Endothelial cell of umbilical vein (primary cell): Measurements from ENCODE around the gene PCDHGB2. TPM values are rescaled to one million over a fixed set of nuclear protein-coding genes. Genes with fewer than 3 reads are reported as not detected.
"Not testable (repeated sequence)": the region's sequence is repeated elsewhere in the genome, so short reads cannot be mapped to it uniquely, and the experiment has no call there.

Experiments
- BruUV-seq: library from RNA; stranded (reverse); fragments of 400-500 nt; replicated peaks from 2 replicates; lab custom pipeline; 2021; lab: Mats Ljungman, UMichigan
- CTCF ChIA-PET: fragments of 300-600, 350-600 bp; sonication (Branson Sonifier 250); formaldehyde crosslinking; loops from one replicate; lab custom pipeline; 2021; ENCODE audit warnings: antibody characterized with exemption, inconsistent platforms; lab: Charles Lee
- POLR2A ChIA-PET: fragments of 300-600, 350-600 bp; sonication (Branson Sonifier 250); formaldehyde crosslinking; loops from one replicate; lab custom pipeline; 2021; ENCODE audit warnings: antibody characterized with exemption, inconsistent platforms; lab: Charles Lee
- DNase-seq: peaks from one replicate; pipeline ENCODE4 v3.0.0-alpha.2; 2011; ENCODE audit warnings: low read depth, low spot score
- FAIRE-seq: peaks from 2 replicates; lab custom pipeline; 2011; peaks lifted over from hg19 to GRCh38; lab: Jason Lieb, UNC
- H2AFZ ChIP-seq: 2 replicates; pipeline ENCODE4 v1.6.0; 2012; ENCODE audit warnings: low read depth, low read length, control low read depth, inconsistent platforms
- H3K27ac ChIP-seq: 2 replicates; pipeline ENCODE4 v1.5.1; 2011; ENCODE audit warnings: low read depth, mild to moderate bottlenecking, control low read depth, low read length, moderate library complexity; ENCODE audit not compliant: insufficient read depth
- H3K27me3 ChIP-seq, 2 experiments: 2 replicates each; pipeline versions ENCODE4 v1.6.0 to v1.6.1; 2011; ENCODE audit warnings: low read length in 2 of 2, mixed read lengths in 1 of 2; ENCODE audit not compliant: control insufficient read depth in 2 of 2, insufficient read depth in 2 of 2
- H3K36me3 ChIP-seq, 2 experiments: 2 replicates in 1 of 2; 3 replicates in 1 of 2; pipeline ENCODE4 v1.5.1; 2011; ENCODE audit warnings: low read length in 2 of 2, mild to moderate bottlenecking in 1 of 2, moderate library complexity in 1 of 2; ENCODE audit not compliant: control insufficient read depth in 2 of 2, insufficient read depth in 2 of 2; ENCODE audit errors: extremely low read depth in 1 of 2
- H3K4me1 ChIP-seq: 3 replicates; pipeline ENCODE4 v1.5.1; 2011; ENCODE audit warnings: mild to moderate bottlenecking, low read length; ENCODE audit not compliant: control insufficient read depth, insufficient read depth; ENCODE audit errors: extremely low read depth
- H3K4me2 ChIP-seq: 2 replicates; pipeline ENCODE4 v1.6.1; 2011; ENCODE audit warnings: low read length, control low read depth, mixed read lengths; ENCODE audit not compliant: insufficient read depth
- H3K4me3 ChIP-seq, 3 experiments: fragments of 200-600 bp in 1 of 3; sonication (generic), shearing (Covaris generic) in 1 of 3; replicated peaks in 1 of 3; 2 replicates each; pipeline ENCODE4 v1.5.1; 2011 to 2016; ENCODE audit warnings: control low read depth in 3 of 3, low read length in 3 of 3, mild to moderate bottlenecking in 2 of 3, inconsistent platforms in 1 of 3, low read depth in 1 of 3, moderate library complexity in 1 of 3; ENCODE audit not compliant: insufficient read depth in 1 of 3
- H3K79me2 ChIP-seq: 2 replicates; pipeline ENCODE4 v1.6.0; 2012; ENCODE audit warnings: low read length, inconsistent platforms; ENCODE audit not compliant: control insufficient read depth, insufficient read depth
- H3K9ac ChIP-seq: replicated peaks from 2 replicates; pipeline ENCODE3; 2011; ENCODE audit warnings: low read length, control low read depth; ENCODE audit not compliant: insufficient read depth; ENCODE audit errors: extremely low read depth
- H3K9me1 ChIP-seq: replicated peaks from 3 replicates; pipeline ENCODE4 v1.6.0; 2011; ENCODE audit warnings: mild to moderate bottlenecking, low read length; ENCODE audit not compliant: control insufficient read depth, insufficient read depth; ENCODE audit errors: extremely low read depth
- H3K9me3 ChIP-seq: replicated peaks from 2 replicates; pipeline ENCODE4 v1.5.1; 2012; ENCODE audit warnings: low read length, inconsistent platforms; ENCODE audit not compliant: control insufficient read depth, insufficient read depth
- H4K20me1 ChIP-seq: replicated peaks from 2 replicates; pipeline ENCODE3; 2011; ENCODE audit warnings: mild to moderate bottlenecking, low read length; ENCODE audit not compliant: control insufficient read depth, insufficient read depth; ENCODE audit errors: extremely low read depth
- POLR2A ChIP-seq: IDR thresholded peaks from 2 replicates; pipeline ENCODE4 v1.6.1; 2012; ENCODE audit warnings: low read depth, mild to moderate bottlenecking, control low read depth, low read length
- dilution Hi-C: fragments of 300-500 bp; cut with MboI; formaldehyde crosslinking; loops from one replicate; pipeline ENCODE4 v1.15.0; 2019; ENCODE audit warnings: low sequenced_read_pairs; ENCODE audit not compliant: extremely low pct_ligation_motif_present
- intact Hi-C: fragments of 100-400 bp; cut with micrococcal nuclease; formaldehyde crosslinking; loops from one replicate; pipeline ENCODE4 v1.10.0; 2022
- polyA plus RNA-seq, 4 experiments: library from polyadenylated mRNA; depleted of rRNA in 3 of 4; stranded (reverse) in 3 of 4; unstranded in 1 of 4; fragments of >200 nt; gene quantifications; 2 replicates each; pipeline versions ENCODE4 v1.2.1 to v1.2.3, GENCODE V29; 2011 to 2012; ENCODE audit warnings: missing spikeins in 1 of 4
- total RNA-seq: library from RNA; stranded (reverse); gene quantifications from 2 replicates; pipeline ENCODE4 v1.2.3, GENCODE V29; 2021
- TF ChIP-seq, protein P1 (sequence below), 2 donors: IDR thresholded peaks; 1 replicate in 1 of 2; 2 replicates in 1 of 2; pipeline ENCODE4 v1.5.1; 2011; ENCODE audit warnings: low read length in 2 of 2, mild to moderate bottlenecking in 2 of 2, moderate library complexity in 2 of 2, control low read depth in 1 of 2, inconsistent platforms in 1 of 2, low read depth in 1 of 2; ENCODE audit not compliant: insufficient read depth in 1 of 2; ENCODE audit errors: extremely low read depth in 1 of 2

PCDHGB2 gene
- total and polyA plus RNA-seq, 2 donors (not counting 3 experiments of a cell fraction or from before 2014, with no cell fraction given): 1.1 to 2.9 TPM

- peak; percentile 59 for DNase-seq
- dilution Hi-C loops (no loop called here), intact Hi-C loops (loop anchor here (5.0 kb wide), 1 partner anchor 184 kb away; no protein-coding TSS in a partner anchor)
- H3K4me2 ChIP-seq: peak within 1 kb of the TSS; percentile 53
- no peaks in the 10 kb centered on the region for H3K9me3 ChIP-seq
- CTCF ChIA-PET: interaction anchor here (0.6 to 3.0 kb wide), 28 partner anchors 8 to 228 kb away, joined by 3 to 51 read pairs (median 7); partner anchors contain the start of genes PCDHB14, PCDHGA1, PCDHGA10 and PCDHGA11
- H2AFZ ChIP-seq: peak within 1 kb of the TSS; percentile 69
- no peaks in the 10 kb centered on the region for H4K20me1 ChIP-seq
- no peak within 1 kb of the TSS for H3K9ac ChIP-seq
- peaks cover 15 to 66% of the 10 kb centered on the region in 2 experiments for H3K27me3 ChIP-seq
- H3K9me1 ChIP-seq: no peaks in the 10 kb centered on the region
- BruUV-seq: TSS peak; percentile 19
- H3K4me1 ChIP-seq: no peaks in the 10 kb centered on the region
- POLR2A ChIA-PET: no interaction called here
- TF ChIP-seq POLR2A: no peak
- TF ChIP-seq, protein P1, sequence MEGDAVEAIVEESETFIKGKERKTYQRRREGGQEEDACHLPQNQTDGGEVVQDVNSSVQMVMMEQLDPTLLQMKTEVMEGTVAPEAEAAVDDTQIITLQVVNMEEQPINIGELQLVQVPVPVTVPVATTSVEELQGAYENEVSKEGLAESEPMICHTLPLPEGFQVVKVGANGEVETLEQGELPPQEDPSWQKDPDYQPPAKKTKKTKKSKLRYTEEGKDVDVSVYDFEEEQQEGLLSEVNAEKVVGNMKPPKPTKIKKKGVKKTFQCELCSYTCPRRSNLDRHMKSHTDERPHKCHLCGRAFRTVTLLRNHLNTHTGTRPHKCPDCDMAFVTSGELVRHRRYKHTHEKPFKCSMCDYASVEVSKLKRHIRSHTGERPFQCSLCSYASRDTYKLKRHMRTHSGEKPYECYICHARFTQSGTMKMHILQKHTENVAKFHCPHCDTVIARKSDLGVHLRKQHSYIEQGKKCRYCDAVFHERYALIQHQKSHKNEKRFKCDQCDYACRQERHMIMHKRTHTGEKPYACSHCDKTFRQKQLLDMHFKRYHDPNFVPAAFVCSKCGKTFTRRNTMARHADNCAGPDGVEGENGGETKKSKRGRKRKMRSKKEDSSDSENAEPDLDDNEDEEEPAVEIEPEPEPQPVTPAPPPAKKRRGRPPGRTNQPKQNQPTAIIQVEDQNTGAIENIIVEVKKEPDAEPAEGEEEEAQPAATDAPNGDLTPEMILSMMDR (IDR thresholded peaks at IDR 0.05; ENCODE audit: extremely low read depth in 1 of 2, insufficient read depth in 1 of 2, low read depth in 1 of 2, low read length in 2 of 2): peak; percentile 43 to 54
- no peak within 1 kb of the TSS for H3K27ac ChIP-seq
- H3K36me3 ChIP-seq: no peaks in the 10 kb centered on the region
- peak; percentile 86 for FAIRE-seq
- H3K79me2 ChIP-seq: no peaks in the 10 kb centered on the region
- H3K4me3 ChIP-seq: peak within 1 kb of the TSS in 2 of 3 experiments; percentile 16 to 53
Observed at GRCh38 chr5:141338538-141339306, 21.1 kb upstream of the PCDHGB2 start, which contains the start of gene PCDHGA2. Gene PCDHGA2 (plus strand): TSS chr5:141338760.

DNA sequence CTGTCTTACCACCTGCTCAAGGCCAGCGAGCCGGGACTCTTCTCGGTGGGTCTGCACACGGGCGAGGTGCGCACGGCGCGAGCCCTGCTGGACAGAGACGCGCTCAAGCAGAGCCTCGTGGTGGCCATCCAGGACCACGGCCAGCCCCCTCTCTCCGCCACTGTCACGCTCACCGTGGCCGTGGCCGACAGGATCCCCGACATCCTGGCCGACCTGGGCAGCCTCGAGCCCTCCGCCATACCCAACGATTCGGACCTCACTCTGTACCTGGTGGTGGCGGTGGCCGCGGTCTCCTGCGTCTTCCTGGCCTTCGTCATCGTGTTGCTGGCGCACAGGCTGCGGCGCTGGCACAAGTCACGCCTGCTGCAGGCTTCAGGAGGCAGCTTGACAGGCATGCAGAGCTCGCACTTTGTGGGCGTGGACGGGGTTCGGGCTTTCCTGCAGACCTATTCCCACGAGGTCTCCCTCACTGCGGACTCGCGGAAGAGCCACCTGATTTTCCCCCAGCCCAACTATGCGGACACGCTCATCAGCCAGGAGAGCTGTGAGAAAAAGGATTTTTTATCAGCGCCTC lies 18.9 kb upstream of the PCDHGB2 start:
- H3K4me1 ChIP-seq, H3K4me3 ChIP-seq, H3K9me3 ChIP-seq, H3K9ac ChIP-seq, H2AFZ ChIP-seq, H3K9me1 ChIP-seq, H3K4me2 ChIP-seq, DNase-seq, intact Hi-C loops, H3K36me3 ChIP-seq, H3K27ac ChIP-seq, BruUV-seq, H3K79me2 ChIP-seq, FAIRE-seq, dilution Hi-C loops, H4K20me1 ChIP-seq, POLR2A ChIA-PET: not testable (repeated sequence)
- peaks cover 14 to 51% of the 10 kb centered on the region in 2 experiments for H3K27me3 ChIP-seq
- CTCF ChIA-PET: interaction anchor here (3.8 kb wide), 1 partner anchor 223 kb away, joined by 38 read pairs; no protein-coding TSS in a partner anchor
